ENCODE data around the gene SPATS2.

DNA sequence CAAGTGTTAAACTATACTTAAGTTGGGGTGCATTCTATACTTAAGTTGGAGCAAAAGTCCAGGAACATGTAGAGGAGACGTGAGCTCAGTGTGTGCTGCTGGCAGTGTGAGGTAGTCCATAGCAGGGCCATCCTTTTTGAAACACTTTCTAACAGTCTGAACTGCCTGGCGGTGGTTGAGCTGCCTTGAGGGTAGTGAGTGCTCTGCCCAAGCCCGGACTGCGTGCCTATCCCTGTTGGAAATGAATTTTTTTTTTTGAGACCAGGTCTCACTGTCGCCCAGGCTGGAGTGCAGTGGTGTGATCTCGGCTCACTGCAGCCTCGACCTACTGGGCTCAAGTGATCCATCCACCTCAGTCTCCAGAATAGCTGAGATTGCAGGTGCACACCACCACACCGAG lies 185.6 kb downstream of the SPATS2 start:
- no peak for TF ChIP-seq POLR2A (IDR thresholded peaks at IDR 0.05)
- TF ChIP-seq, protein P1, sequence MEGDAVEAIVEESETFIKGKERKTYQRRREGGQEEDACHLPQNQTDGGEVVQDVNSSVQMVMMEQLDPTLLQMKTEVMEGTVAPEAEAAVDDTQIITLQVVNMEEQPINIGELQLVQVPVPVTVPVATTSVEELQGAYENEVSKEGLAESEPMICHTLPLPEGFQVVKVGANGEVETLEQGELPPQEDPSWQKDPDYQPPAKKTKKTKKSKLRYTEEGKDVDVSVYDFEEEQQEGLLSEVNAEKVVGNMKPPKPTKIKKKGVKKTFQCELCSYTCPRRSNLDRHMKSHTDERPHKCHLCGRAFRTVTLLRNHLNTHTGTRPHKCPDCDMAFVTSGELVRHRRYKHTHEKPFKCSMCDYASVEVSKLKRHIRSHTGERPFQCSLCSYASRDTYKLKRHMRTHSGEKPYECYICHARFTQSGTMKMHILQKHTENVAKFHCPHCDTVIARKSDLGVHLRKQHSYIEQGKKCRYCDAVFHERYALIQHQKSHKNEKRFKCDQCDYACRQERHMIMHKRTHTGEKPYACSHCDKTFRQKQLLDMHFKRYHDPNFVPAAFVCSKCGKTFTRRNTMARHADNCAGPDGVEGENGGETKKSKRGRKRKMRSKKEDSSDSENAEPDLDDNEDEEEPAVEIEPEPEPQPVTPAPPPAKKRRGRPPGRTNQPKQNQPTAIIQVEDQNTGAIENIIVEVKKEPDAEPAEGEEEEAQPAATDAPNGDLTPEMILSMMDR (IDR thresholded peaks at IDR 0.05) = no peak
